GM12874 (cell line): ENCODE data around the gene CHPT1.
A peak's percentile ranks its signal among the peaks of the same experiment; 100 is the strongest.

Experiments used
- TF ChIP-seq, protein P1 (sequence below): IDR thresholded peaks from 2 replicates; pipeline ENCODE4 v1.5.1; 2011; ENCODE audit warnings: low read depth, mild to moderate bottlenecking, control low read depth, low read length, moderate library complexity; ENCODE audit not compliant: insufficient read depth

CHPT1 gene

DNA sequence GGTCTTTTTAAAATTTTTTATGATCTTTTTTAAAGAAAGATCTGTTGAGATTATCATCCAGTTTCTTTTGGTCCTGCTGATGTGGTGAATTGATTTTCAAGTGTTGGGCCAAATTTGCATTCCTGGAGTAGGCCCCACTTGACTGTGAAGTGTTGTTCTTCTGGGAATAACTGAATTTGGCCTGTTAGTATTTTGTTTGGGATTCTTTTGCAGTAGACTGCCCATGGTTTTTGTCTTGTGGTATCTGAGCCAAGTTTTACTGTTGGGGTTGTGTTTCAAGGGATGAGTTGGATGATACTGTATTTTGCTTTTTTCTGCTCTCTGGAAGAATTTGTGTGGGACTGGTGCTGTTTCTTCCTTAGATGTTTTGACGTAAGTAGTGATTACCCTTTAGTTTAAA, 45.8 kb downstream of the CHPT1 start:
- TF ChIP-seq, protein P1, sequence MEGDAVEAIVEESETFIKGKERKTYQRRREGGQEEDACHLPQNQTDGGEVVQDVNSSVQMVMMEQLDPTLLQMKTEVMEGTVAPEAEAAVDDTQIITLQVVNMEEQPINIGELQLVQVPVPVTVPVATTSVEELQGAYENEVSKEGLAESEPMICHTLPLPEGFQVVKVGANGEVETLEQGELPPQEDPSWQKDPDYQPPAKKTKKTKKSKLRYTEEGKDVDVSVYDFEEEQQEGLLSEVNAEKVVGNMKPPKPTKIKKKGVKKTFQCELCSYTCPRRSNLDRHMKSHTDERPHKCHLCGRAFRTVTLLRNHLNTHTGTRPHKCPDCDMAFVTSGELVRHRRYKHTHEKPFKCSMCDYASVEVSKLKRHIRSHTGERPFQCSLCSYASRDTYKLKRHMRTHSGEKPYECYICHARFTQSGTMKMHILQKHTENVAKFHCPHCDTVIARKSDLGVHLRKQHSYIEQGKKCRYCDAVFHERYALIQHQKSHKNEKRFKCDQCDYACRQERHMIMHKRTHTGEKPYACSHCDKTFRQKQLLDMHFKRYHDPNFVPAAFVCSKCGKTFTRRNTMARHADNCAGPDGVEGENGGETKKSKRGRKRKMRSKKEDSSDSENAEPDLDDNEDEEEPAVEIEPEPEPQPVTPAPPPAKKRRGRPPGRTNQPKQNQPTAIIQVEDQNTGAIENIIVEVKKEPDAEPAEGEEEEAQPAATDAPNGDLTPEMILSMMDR = no peak

DNA sequence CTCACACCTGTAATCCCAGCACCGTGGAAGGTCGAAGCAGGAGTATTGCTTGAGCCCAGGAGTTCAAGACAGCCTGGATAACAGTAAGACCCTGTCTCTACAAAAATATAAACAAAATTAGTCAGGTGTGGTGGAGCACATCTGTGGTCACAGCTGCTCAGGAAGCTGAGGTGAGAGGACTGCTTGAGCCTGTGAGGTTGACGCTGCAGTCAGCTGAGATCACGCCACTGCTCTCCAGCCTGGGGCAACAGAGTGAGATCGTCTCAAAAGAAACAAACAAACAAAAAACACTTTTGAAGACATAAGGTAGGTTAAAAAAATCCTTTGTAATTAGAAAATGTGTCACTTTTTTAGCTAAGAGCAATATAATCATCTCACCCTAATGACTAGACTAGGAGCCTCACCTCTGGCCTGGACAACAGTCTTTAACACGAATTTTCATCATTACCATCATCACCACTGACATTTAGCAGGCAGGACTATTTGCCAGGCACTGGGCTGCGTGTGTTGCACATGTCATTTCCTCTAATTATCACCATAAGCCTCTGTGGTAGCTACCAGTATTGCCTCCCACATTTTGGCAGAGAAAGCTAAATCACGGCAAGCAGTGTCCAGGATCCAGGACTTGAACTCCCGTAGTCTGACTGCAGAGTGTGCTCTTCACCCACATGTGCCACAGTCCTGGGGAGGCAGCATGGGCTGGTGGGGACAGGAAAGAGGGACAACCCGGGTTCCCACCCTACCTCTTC, 46.5 kb downstream of the CHPT1 start:
- TF ChIP-seq, protein P1 = peak; percentile 10; the same call in 1 of the 2 replicates

DNA sequence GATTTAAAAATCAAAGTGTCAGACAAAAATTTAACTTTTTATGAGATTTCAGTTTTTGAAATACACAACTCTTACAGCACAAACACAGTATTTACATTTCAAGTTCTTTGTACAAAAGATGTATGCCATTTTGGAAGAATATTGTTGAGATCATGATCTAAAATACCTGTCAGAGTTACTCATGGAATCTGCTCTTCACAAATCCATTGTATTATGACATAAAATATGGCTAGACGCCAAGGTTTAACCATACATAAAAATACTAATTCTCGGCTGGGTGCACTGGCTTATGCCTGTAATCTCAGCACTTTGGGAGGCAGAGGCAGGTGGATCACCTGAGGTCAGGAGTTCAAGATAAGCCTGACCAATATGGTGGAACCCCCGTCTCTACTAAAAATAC, 48.0 kb downstream of the CHPT1 start:
- TF ChIP-seq, protein P1 = no peak

DNA sequence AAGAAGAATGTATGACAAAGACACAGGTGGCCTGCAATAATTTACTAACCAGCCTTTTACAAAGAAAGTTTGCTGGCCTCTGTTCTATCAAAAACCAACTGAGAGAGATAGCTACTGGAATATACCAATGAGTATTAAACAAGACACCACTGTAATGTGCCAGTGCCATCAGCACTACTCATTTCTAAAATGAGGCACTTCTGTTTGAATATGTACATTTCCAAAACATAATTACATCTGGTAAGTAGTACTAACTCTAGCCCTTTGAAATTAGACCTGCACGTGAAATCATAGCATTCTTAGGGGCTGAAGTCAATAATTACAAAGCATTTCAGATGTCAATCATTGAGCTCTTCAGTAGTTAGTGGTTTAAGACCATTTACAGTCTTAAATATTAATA, 48.8 kb downstream of the CHPT1 start:
- TF ChIP-seq, protein P1 = no peak

DNA sequence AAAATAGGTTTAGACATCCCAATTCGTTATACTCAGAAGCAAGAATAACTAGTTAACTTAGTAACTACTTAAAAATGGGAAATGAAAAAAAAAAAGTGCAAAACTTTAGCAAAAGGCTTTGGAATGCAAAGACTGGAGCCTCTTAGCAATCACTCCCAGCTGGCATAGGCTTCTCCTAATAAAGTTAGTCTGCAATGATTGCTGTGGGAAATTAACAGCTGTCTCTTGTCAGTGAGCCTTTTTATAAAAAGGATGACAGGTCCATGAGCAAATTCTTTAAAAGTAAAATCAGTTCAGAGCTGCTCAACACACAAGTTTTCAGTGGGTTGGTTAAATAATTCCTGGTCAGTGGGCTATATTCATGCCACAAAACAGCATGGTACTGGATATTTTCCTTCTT, 49.2 kb downstream of the CHPT1 start:
- TF ChIP-seq, protein P1 = no peak

DNA sequence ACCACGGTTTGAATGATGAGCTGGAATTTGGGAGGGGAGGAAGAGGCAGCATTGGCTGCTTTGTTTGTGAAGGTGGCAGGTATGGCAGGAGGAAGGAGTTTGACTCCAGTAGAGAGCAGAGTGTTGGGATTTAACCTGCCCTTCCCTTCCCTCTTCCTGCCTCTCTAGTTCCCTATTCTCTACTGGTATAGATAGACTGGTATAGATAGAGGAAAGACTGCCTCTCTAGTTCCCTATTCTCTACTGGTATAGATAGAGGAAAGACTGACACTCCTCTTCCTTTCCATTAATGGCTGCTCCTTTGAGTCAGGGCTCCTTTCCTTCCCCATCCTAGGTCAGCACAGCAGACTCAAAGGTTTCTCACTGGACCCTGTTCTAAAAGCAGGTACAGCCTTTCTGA, 50.3 kb downstream of the CHPT1 start:
- TF ChIP-seq, protein P1 = no peak

DNA sequence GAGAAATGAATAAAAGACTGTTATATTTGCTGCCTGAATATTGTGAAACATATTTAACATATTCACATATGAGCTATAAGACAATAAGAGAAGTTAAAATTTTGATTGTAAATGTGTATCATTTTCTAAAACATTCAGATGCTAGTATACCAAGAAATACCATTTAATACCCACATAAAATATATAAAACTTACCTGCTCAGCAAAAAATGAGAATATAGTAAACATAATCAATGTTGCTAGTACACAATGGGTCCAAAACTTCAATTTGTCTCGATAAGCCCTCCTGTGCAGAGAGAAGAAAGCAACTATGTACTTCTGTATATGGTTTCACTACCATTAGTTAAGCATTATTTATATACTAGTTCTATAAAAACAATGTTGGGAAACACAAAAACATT, 51.5 kb downstream of the CHPT1 start:
- TF ChIP-seq, protein P1 = no peak

DNA sequence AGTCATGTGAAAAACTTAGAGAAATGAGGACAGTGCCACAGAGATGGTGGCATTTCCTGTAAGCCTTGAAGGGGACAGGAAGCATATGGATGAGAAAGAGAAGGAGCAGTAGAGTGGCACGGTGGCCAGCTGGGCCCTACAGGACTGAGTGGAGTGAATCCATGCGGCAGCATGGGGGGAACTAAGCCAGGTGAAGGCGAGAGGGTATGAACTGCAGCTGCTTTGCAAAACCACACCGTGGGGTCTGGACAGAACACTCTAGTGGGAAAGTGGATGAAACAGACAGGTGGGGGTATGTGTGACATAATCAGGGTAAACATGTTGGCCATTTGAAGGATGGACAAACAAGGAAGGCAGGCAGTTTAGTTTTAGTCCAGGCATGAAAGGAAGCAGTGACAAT, 52.2 kb downstream of the CHPT1 start:
- TF ChIP-seq, protein P1 = no peak
